Measurements from ENCODE around the gene MARCHF9. TPM values are rescaled to one million over a fixed set of nuclear protein-coding genes. Genes with fewer than 3 reads are reported as not detected.

MARCHF9 gene
- total RNA-seq, 2 donors from 2014 or later, result 13.6 to 15.8 TPM

DNA sequence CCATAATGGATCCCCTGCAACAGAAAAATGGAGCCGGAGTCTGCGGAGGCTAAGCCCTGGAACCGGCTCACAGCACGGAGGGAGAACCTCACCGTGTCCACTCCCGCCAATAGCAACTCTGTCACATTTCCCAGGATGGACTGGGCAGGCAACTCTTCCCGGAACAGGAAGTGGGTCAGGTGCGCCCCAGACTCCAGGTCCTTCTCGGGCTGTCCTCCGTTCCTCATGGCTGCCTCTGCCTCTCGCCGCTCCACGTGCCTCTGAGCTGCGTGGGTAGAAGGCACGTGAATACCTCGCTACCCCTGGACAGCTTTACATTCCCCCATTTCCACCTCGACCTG lies 9.7 kb downstream of the MARCHF9 start:
- H3K9me3 Mint-ChIP-seq, result no peaks in the 10 kb centered on the region
- H3K27ac ChIP-seq (ENCODE audit: low read depth, low read length), result no peak overlapping the region
- peaks cover 68% of the 10 kb centered on the region for H3K27me3 ChIP-seq (ENCODE audit: control insufficient read depth, insufficient read depth, low read length, poor library complexity, severe bottlenecking)
- H3K9ac ChIP-seq (ENCODE audit: extremely low read depth, low read length, poor library complexity, severe bottlenecking), result no peak overlapping the region
- peaks cover 73% of the 10 kb centered on the region for H3K27me3 Mint-ChIP-seq (ENCODE audit: insufficient read depth)
- peak overlapping the region; percentile 75 for H3K4me3 ChIP-seq (ENCODE audit: low read length)
- no peak overlapping the region for H3K27ac Mint-ChIP-seq
- H3K4me3 Mint-ChIP-seq, result peak overlapping the region; percentile 49
- DNase-seq, result no peak
- H3K36me3 Mint-ChIP-seq (ENCODE audit: low read depth), result peaks cover 14% of the 10 kb centered on the region
- no peaks in the 10 kb centered on the region for H3K9me3 ChIP-seq (ENCODE audit: control insufficient read depth, low read length)
- H3K4me1 Mint-ChIP-seq, result peaks cover 13% of the 10 kb centered on the region
- peaks cover 17% of the 10 kb centered on the region for H3K36me3 ChIP-seq (ENCODE audit: control insufficient read depth, insufficient read depth, low read length)
- H3K4me1 ChIP-seq (ENCODE audit: control insufficient read depth, insufficient read depth, low read length), result peaks cover 6% of the 10 kb centered on the region
- TF ChIP-seq, protein P1, sequence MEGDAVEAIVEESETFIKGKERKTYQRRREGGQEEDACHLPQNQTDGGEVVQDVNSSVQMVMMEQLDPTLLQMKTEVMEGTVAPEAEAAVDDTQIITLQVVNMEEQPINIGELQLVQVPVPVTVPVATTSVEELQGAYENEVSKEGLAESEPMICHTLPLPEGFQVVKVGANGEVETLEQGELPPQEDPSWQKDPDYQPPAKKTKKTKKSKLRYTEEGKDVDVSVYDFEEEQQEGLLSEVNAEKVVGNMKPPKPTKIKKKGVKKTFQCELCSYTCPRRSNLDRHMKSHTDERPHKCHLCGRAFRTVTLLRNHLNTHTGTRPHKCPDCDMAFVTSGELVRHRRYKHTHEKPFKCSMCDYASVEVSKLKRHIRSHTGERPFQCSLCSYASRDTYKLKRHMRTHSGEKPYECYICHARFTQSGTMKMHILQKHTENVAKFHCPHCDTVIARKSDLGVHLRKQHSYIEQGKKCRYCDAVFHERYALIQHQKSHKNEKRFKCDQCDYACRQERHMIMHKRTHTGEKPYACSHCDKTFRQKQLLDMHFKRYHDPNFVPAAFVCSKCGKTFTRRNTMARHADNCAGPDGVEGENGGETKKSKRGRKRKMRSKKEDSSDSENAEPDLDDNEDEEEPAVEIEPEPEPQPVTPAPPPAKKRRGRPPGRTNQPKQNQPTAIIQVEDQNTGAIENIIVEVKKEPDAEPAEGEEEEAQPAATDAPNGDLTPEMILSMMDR (conservative IDR thresholded peaks at IDR 0.05), result no peak
- WGBS, 2 experiments (ENCODE audit: insufficient coverage in 1 of 2, insufficient read length in 1 of 2), result 24 to 27% methylated on average over 12 to 17 of the region's 17 CpGs

DNA sequence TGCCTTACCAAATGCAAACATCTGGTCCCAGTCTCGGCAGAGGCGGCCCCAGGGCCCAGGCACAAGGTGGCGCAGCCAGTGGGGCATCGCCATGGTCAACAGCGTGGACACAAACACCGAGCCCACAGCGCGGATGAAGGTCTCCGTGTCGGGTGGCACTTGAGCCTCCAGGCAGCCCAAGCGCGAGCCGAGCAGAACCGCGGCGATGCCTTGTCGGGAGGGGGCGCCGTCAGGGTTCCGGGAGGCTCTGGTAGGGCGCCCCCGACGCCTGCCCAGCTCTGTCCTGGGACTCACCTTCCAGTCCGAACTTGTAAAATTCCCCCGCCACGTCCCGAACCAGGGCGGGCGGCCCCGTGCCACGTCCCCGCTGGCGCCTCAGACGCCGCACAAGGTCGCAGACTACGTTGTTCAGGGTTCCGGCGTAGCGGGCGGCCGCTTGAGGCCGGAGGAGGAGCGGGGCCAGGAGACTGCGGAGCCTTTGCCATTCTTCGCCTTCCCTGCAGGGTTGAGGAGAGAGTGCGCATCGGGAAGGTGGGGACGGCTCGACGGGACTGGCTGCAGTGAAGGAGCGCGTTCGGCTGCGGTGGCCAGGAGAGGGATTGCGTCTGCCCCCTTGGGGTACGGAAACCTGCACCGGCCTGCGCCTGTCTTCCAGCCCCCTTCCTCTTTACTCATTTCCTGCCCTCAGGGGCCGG lies 10.2 kb downstream of the MARCHF9 start:
- Histone ChIP-seq H3K27ac (ENCODE audit: low read depth, low read length) (no peak overlapping the region), H3K27me3 (ENCODE audit: control insufficient read depth, insufficient read depth, low read length, poor library complexity, severe bottlenecking) (peaks cover 68% of the 10 kb centered on the region), H3K4me1 (ENCODE audit: control insufficient read depth, insufficient read depth, low read length) (peaks cover 6% of the 10 kb centered on the region), H3K9ac (ENCODE audit: extremely low read depth, low read length, poor library complexity, severe bottlenecking) (no peak overlapping the region), H3K9me3 (ENCODE audit: control insufficient read depth, low read length) (no peaks in the 10 kb centered on the region), H3K4me3 (ENCODE audit: low read length) (peak overlapping the region; percentile 75), H3K36me3 (ENCODE audit: control insufficient read depth, insufficient read depth, low read length) (peaks cover 22% of the 10 kb centered on the region)
- H3K36me3 Mint-ChIP-seq (ENCODE audit: low read depth), result peaks cover 19% of the 10 kb centered on the region
- H3K27ac Mint-ChIP-seq, result no peak overlapping the region
- peaks cover 13% of the 10 kb centered on the region for H3K4me1 Mint-ChIP-seq
- TF ChIP-seq, protein P1 (conservative IDR thresholded peaks at IDR 0.05), result peak; percentile 64
- DNase-seq, result peak; percentile 94
- no peaks in the 10 kb centered on the region for H3K9me3 Mint-ChIP-seq
- WGBS, 2 experiments (ENCODE audit: insufficient coverage in 1 of 2, insufficient read length in 1 of 2), result 1 to 3% methylated on average over 34 to 60 of the region's 60 CpGs
- H3K27me3 Mint-ChIP-seq (ENCODE audit: insufficient read depth), result peaks cover 73% of the 10 kb centered on the region
- H3K4me3 Mint-ChIP-seq, result peak overlapping the region; percentile 49

DNA sequence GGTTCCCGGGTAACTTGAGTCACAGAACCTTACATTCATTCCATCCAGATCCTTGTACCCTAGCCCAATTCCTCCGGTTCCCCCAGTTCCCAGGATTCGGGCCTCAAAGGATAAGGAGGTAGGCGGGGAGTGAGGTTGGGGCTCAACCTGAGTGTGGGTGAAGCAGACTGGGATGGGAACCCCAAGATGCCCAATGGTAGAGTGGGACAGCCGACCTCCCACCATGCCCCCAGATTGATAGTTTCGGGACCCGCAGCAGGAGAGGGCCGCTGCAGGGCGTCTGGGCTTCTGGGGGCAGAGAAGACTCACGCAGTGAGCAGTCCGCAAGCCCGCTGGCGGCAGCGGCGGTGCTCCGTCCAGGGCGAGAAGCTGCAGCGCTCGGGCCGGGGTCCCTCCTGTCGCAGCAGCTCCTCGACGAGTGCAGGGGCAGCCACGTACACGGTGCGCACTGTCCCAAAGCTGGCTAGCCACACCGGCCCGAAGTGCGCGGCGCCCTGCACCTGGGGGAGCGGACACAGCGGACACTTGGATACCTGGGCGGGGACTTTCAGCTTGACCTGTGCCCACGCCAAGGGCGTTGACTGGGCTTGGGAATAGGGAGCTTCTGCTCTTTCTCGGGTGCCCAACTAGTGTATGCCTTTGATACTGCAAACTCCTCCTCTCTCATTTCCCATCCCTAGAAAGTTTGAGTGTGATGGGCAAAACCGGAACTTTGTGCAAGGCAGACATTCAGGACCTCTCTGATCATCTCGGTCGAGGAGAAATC lies 11.0 kb downstream of the MARCHF9 start:
- H3K27ac ChIP-seq (ENCODE audit: low read depth, low read length), result no peak overlapping the region
- peak; percentile 74 for DNase-seq
- Mint-ChIP-seq H3K36me3 (ENCODE audit: low read depth) (peaks cover 23% of the 10 kb centered on the region), H3K27ac (no peak overlapping the region), H3K9me3 (no peaks in the 10 kb centered on the region), H3K4me1 (peaks cover 13% of the 10 kb centered on the region), H3K27me3 (ENCODE audit: insufficient read depth) (peaks cover 66% of the 10 kb centered on the region), H3K4me3 (peak overlapping the region; percentile 49)
- 6 to 11% methylated on average over 18 to 40 of the region's 40 CpGs for WGBS, 2 experiments (ENCODE audit: insufficient coverage in 1 of 2, insufficient read length in 1 of 2)
- TF ChIP-seq, protein P1 (conservative IDR thresholded peaks at IDR 0.05), result no peak
- peak overlapping the region; percentile 75 for H3K4me3 ChIP-seq (ENCODE audit: low read length)
- peaks cover 30% of the 10 kb centered on the region for H3K36me3 ChIP-seq (ENCODE audit: control insufficient read depth, insufficient read depth, low read length)
- no peaks in the 10 kb centered on the region for H3K9me3 ChIP-seq (ENCODE audit: control insufficient read depth, low read length)
- H3K9ac ChIP-seq (ENCODE audit: extremely low read depth, low read length, poor library complexity, severe bottlenecking), result no peak overlapping the region
- H3K27me3 ChIP-seq (ENCODE audit: control insufficient read depth, insufficient read depth, low read length, poor library complexity, severe bottlenecking), result peaks cover 64% of the 10 kb centered on the region
- peaks cover 6% of the 10 kb centered on the region for H3K4me1 ChIP-seq (ENCODE audit: control insufficient read depth, insufficient read depth, low read length)

Measured in endodermal cell (in vitro differentiated cells).